ENCODE data around the gene SCRN1.

DNA sequence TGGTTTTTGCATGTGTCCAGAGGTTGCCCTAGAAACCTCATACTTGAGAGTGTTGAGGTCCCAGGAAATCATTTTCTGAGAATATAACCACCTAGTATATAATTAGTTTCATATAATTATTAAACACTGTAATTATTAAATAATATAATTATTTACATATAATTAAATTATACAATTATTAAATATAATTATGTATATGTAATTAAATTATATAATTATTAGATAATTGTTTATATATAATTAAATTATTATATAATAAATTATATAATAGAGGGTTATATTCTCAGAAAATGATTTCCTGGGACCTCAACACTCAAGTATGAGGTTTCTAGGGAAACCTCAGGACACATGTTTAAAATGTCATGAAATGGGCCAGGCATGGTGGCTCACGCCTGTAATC lies 27.6 kb downstream of the SCRN1 start:
- TF ChIP-seq, protein P1, sequence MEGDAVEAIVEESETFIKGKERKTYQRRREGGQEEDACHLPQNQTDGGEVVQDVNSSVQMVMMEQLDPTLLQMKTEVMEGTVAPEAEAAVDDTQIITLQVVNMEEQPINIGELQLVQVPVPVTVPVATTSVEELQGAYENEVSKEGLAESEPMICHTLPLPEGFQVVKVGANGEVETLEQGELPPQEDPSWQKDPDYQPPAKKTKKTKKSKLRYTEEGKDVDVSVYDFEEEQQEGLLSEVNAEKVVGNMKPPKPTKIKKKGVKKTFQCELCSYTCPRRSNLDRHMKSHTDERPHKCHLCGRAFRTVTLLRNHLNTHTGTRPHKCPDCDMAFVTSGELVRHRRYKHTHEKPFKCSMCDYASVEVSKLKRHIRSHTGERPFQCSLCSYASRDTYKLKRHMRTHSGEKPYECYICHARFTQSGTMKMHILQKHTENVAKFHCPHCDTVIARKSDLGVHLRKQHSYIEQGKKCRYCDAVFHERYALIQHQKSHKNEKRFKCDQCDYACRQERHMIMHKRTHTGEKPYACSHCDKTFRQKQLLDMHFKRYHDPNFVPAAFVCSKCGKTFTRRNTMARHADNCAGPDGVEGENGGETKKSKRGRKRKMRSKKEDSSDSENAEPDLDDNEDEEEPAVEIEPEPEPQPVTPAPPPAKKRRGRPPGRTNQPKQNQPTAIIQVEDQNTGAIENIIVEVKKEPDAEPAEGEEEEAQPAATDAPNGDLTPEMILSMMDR (IDR thresholded peaks at IDR 0.05) = no peak
- TF ChIP-seq POLR2A (IDR thresholded peaks at IDR 0.05; ENCODE audit: low read depth) (no peak), POLR2AphosphoS5 (IDR thresholded peaks at IDR 0.05) (no peak)
